Body of pancreas (tissue), 4 donors: ENCODE measurements around the gene RERG. TPM values are rescaled to one million over a fixed set of nuclear protein-coding genes. Genes with fewer than 3 reads are reported as not detected.
"Not testable (repeated sequence)": the region's sequence is repeated elsewhere in the genome, so short reads cannot be mapped to it uniquely, and the experiment has no call there.

Source experiments
- ATAC-seq: fragments of 150-250 bp; one replicate; pipeline ENCODE4 v1.9.1; 2016
- DNase-seq, 4 donors: peaks; one replicate each; pipeline ENCODE4 v3.0.0-alpha.2; 2019
- H3K27ac ChIP-seq, 4 donors: fragments of 200-600 bp; sonication (generic); 1 replicate in 3 of 4; 2 replicates in 1 of 4; pipeline versions ENCODE4 v1.5.1 to v1.6.1; 2016 to 2019; ENCODE audit warnings: mild to moderate bottlenecking in 1 of 4, mixed read lengths in 1 of 4, moderate library complexity in 1 of 4
- H3K27me3 ChIP-seq, 2 donors: fragments of 200-600 bp; sonication (generic); one replicate each; pipeline ENCODE4 v1.6.0; 2016; ENCODE audit warnings: mild to moderate bottlenecking in 1 of 2
- H3K36me3 ChIP-seq, 2 donors: fragments of 200-600 bp; sonication (generic); replicated peaks in 1 of 2; 2 replicates each; pipeline ENCODE4 v1.5.1; 2016; ENCODE audit warnings: low read depth in 2 of 2; ENCODE audit not compliant: insufficient read depth in 1 of 2
- H3K4me1 ChIP-seq: fragments of 200-600 bp; sonication (generic); one replicate; pipeline ENCODE4 v1.6.0; 2016
- H3K4me3 ChIP-seq, 2 donors: fragments of 200-600 bp; sonication (generic); 1 replicate in 1 of 2; 2 replicates in 1 of 2; pipeline ENCODE4 v1.5.1; 2016 to 2019
- H3K9me3 ChIP-seq, 3 donors: fragments of 200-600 bp; sonication (generic); 1 replicate in 2 of 3; 2 replicates in 1 of 3; pipeline ENCODE4 v1.5.1; 2016
- CTCF ChIP-seq, 7 experiments: fragments of 450-650 bp in 4 of 7; fragments of 200-600 bp in 3 of 7; sonication (generic) in 3 of 7; IDR thresholded peaks; one replicate each; pipeline ENCODE4 v1.5.1; 2016 to 2019; ENCODE audit warnings: antibody characterized with exemption in 7 of 7
- POLR2A ChIP-seq, 3 donors: fragments of 450-650 bp; IDR thresholded peaks; one replicate each; pipeline ENCODE4 v1.6.1; 2016; ENCODE audit warnings: antibody characterized with exemption in 3 of 3, mild to moderate bottlenecking in 2 of 3
- WGBS, 2 donors: methylation state at CpG; one replicate each; pipeline ENCODE4 v1.1.5; 2017; 5-methylcytosine and 5-hydroxymethylcytosine counted together
- intact Hi-C: fragments of 100-400 bp; cut with DNase I; formaldehyde crosslinking; loops from one replicate; pipeline ENCODE4 v1.15.1; 2023
- total RNA-seq, 2 donors: library from RNA; depleted of rRNA; stranded (reverse); fragments of >200 nt; gene quantifications; one replicate each; pipeline ENCODE4 v1.1.0, GENCODE V29; 2016

RERG gene
- total RNA-seq, 2 donors from 2014 or later = 10.9 to 13.8 TPM

GRCh38 chr12:15090441-15090840 is 130.8 kb downstream of the RERG start:
- Histone ChIP-seq H3K27ac (no peak overlapping the region), H3K4me3 (no peak overlapping the region), H3K9me3 (no peaks in the 10 kb centered on the region), H3K27me3 (no peaks in the 10 kb centered on the region), H3K4me1 (no peaks in the 10 kb centered on the region), H3K36me3 (no peaks in the 10 kb centered on the region)
- WGBS, 2 donors = 59 to 61% methylated on average over 2 of the region's 2 CpGs
- DNase-seq (no peak), ATAC-seq (no peak)
- TF ChIP-seq CTCF (IDR thresholded peaks at IDR 0.05) (no peak), POLR2A (IDR thresholded peaks at IDR 0.05) (no peak)
- intact Hi-C loops = no loop called here

- intact Hi-C loops = no loop called here
- Histone ChIP-seq H3K36me3 (no peaks in the 10 kb centered on the region), H3K9me3 (no peaks in the 10 kb centered on the region), H3K27ac (no peak overlapping the region), H3K4me3 (no peak overlapping the region), H3K27me3 (no peaks in the 10 kb centered on the region), H3K4me1 (no peaks in the 10 kb centered on the region)
- no peak for ATAC-seq
- 50 to 65% methylated on average over 1 of the region's 1 CpG for WGBS, 2 donors
- no peak for DNase-seq
- TF ChIP-seq CTCF (IDR thresholded peaks at IDR 0.05) (no peak), POLR2A (IDR thresholded peaks at IDR 0.05) (no peak)
Measured at GRCh38 chr12:15088105-15088504, 133.1 kb downstream of the RERG start.

- H3K4me3 ChIP-seq, ATAC-seq, H3K27ac ChIP-seq, DNase-seq, H3K36me3 ChIP-seq, H3K4me1 ChIP-seq, intact Hi-C loops, H3K27me3 ChIP-seq, H3K9me3 ChIP-seq: not testable (repeated sequence)
- WGBS, 2 donors = 70 to 79% methylated on average over 2 of the region's 2 CpGs
Measured at GRCh38 chr12:15077751-15078150, 143.5 kb downstream of the RERG start.

- H3K9me3 ChIP-seq = no peaks in the 10 kb centered on the region
- no peak overlapping the region for H3K4me3 ChIP-seq
- H3K27me3 ChIP-seq = no peaks in the 10 kb centered on the region
- 85 to 94% methylated on average over 1 of the region's 1 CpG for WGBS, 2 donors
- no peak for ATAC-seq
- TF ChIP-seq POLR2A (IDR thresholded peaks at IDR 0.05) (no peak), CTCF (IDR thresholded peaks at IDR 0.05) (no peak)
- no peaks in the 10 kb centered on the region for H3K36me3 ChIP-seq
- H3K4me1 ChIP-seq = no peaks in the 10 kb centered on the region
- no peak for DNase-seq
- intact Hi-C loops = no loop called here
- H3K27ac ChIP-seq = no peak overlapping the region
Measured at GRCh38 chr12:15074351-15074750, 146.9 kb downstream of the RERG start.

- Histone ChIP-seq H3K9me3 (no peaks in the 10 kb centered on the region), H3K27me3 (no peaks in the 10 kb centered on the region), H3K36me3 (no peaks in the 10 kb centered on the region), H3K27ac (no peak overlapping the region), H3K4me3 (no peak overlapping the region), H3K4me1 (no peaks in the 10 kb centered on the region)
- intact Hi-C loops = no loop called here
- DNase-seq (no peak), ATAC-seq (no peak)
- TF ChIP-seq POLR2A (IDR thresholded peaks at IDR 0.05) (no peak), CTCF (IDR thresholded peaks at IDR 0.05) (no peak)
- WGBS, 2 donors = 92 to 97% methylated on average over 1 of the region's 1 CpG
Measured at GRCh38 chr12:15059123-15059522, 162.1 kb downstream of the RERG start.

Other genes starting within 250 kb of the RERG start
- not detected for gene PDE6H, start 248.4 kb downstream of the RERG start, total RNA-seq
- gene PTPRO, start 101.1 kb upstream of the RERG start, total RNA-seq = 1 to 10 TPM; 1.3 to 2.6 TPM